Measurements from ENCODE around the gene CDK13.

- no peak for TF ChIP-seq CTCF (IDR thresholded peaks at IDR 0.05)
- no peak for TF ChIP-seq POLR2AphosphoS5 (IDR thresholded peaks at IDR 0.05; ENCODE audit: insufficient read depth in 1 of 2, low read depth in 1 of 2)
Observed at GRCh38 chr7:40009301-40009700, 59.2 kb downstream of the CDK13 start.

Data from vagina (tissue), 2 donors.